MCF 10A (cell line): ENCODE measurements around the gene ITGB1. TPM values are rescaled to one million over a fixed set of nuclear protein-coding genes. Genes with fewer than 3 reads are reported as not detected.
"Not testable (repeated sequence)": the region's sequence is repeated elsewhere in the genome, so short reads cannot be mapped to it uniquely, and the experiment has no call there.

Source experiments
- BruUV-seq: library from RNA; stranded (reverse); fragments of 400-500 nt; replicated peaks from 2 replicates; lab custom pipeline; 2021; lab: Mats Ljungman, UMichigan
- CTCF ChIA-PET: fragments of 300-600 bp; sonication (Branson Sonifier 250); formaldehyde crosslinking; extraction: SDS; loops from one replicate; lab custom pipeline; 2021; ENCODE audit warnings: antibody characterized with exemption, inconsistent platforms; lab: Yijun Ruan, JAX
- POLR2A ChIA-PET: fragments of 300-600, 350-650 bp; sonication (Branson Sonifier 250); formaldehyde crosslinking; extraction: SDS; loops from one replicate; lab custom pipeline; 2020; ENCODE audit warnings: antibody characterized with exemption, inconsistent platforms; lab: Yijun Ruan, JAX
- DNase-seq: peaks from one replicate; pipeline ENCODE4 v3.0.0-alpha.2; 2018; ENCODE audit not compliant: unreplicated experiment
- H3K27ac Mint-ChIP-seq: one replicate; pipeline ENCODE4 v1.8.0; 2022; ENCODE audit warnings: mild to moderate bottlenecking, low read depth, mixed read lengths; ENCODE audit not compliant: unreplicated experiment
- H3K27me3 Mint-ChIP-seq: one replicate; pipeline ENCODE4 v1.8.0; 2022; ENCODE audit warnings: mixed read lengths; ENCODE audit not compliant: insufficient read depth, unreplicated experiment
- H3K36me3 Mint-ChIP-seq: one replicate; pipeline ENCODE4 v1.8.0; 2022; ENCODE audit warnings: mild to moderate bottlenecking, moderate library complexity, mixed read lengths; ENCODE audit not compliant: insufficient read depth, unreplicated experiment
- H3K4me1 Mint-ChIP-seq: one replicate; pipeline ENCODE4 v1.8.0; 2022; ENCODE audit warnings: mixed read lengths; ENCODE audit not compliant: insufficient read depth, unreplicated experiment
- H3K4me3 Mint-ChIP-seq: one replicate; pipeline ENCODE4 v1.8.0; 2022; ENCODE audit warnings: mild to moderate bottlenecking, moderate library complexity, mixed read lengths; ENCODE audit not compliant: unreplicated experiment
- H3K9me3 Mint-ChIP-seq: one replicate; pipeline ENCODE4 v1.8.0; 2022; ENCODE audit warnings: mixed read lengths; ENCODE audit not compliant: unreplicated experiment
- CTCF ChIP-seq: fragments of 200-600 bp; IDR thresholded peaks from one replicate; pipeline ENCODE4 v1.8.0; 2022; ENCODE audit warnings: antibody characterized with exemption, mild to moderate bottlenecking; ENCODE audit not compliant: unreplicated experiment
- intact Hi-C: fragments of 100-400 bp; cut with micrococcal nuclease; formaldehyde crosslinking; loops from 2 replicates; pipeline ENCODE4 v1.14.1; 2022
- total RNA-seq: library from RNA; stranded (reverse); gene quantifications from 2 replicates; pipeline ENCODE4 v1.2.3, GENCODE V29; 2022

The ITGB1 gene
- total RNA-seq, 1 experiment from 2014 or later, result 703 TPM

GRCh38 chr10:32979041-32979440 is 21.0 kb upstream of the ITGB1 start:
- Mint-ChIP-seq H3K36me3 (no peaks in the 10 kb centered on the region), H3K4me3 (no peak overlapping the region), H3K27ac (no peak overlapping the region), H3K27me3 (no peaks in the 10 kb centered on the region), H3K4me1 (peaks cover 33% of the 10 kb centered on the region), H3K9me3 (no peaks in the 10 kb centered on the region)
- no peak for DNase-seq
- TF ChIP-seq CTCF, result no peak
- no TSS peak for BruUV-seq
- intact Hi-C loops, result no loop called here
- POLR2A ChIA-PET, result interaction anchor here (2.1 to 10.3 kb wide), 5 partner anchors 19 to 50 kb away, joined by 6 to 335 read pairs (median 89); partner anchors contain the start of gene ITGB1
- CTCF ChIA-PET, result interaction anchor here (0.6 kb wide), 1 partner anchor 93 kb away, joined by 4 read pairs; no protein-coding TSS in a partner anchor

GRCh38 chr10:32977846-32978809 is 20.1 kb upstream of the ITGB1 start:
- H3K4me3 Mint-ChIP-seq, BruUV-seq, H3K9me3 Mint-ChIP-seq, H3K36me3 Mint-ChIP-seq, DNase-seq, CTCF ChIA-PET, intact Hi-C loops, H3K27ac Mint-ChIP-seq, H3K27me3 Mint-ChIP-seq: not testable (repeated sequence)
- POLR2A ChIA-PET, result interaction anchor here (6.8 to 10.3 kb wide), 3 partner anchors 23 to 40 kb away, joined by 89 to 335 read pairs (median 261); partner anchors contain the start of gene ITGB1
- H3K4me1 Mint-ChIP-seq, result peaks cover 26% of the 10 kb centered on the region

- no TSS peak for BruUV-seq
- Mint-ChIP-seq H3K4me1 (peaks cover 29% of the 10 kb centered on the region), H3K27ac (no peak overlapping the region), H3K27me3 (no peaks in the 10 kb centered on the region), H3K36me3 (no peaks in the 10 kb centered on the region), H3K4me3 (no peak overlapping the region), H3K9me3 (no peaks in the 10 kb centered on the region)
- no peak for DNase-seq
- TF ChIP-seq CTCF, result no peak
- intact Hi-C loops, result no loop called here
- ChIA-PET POLR2A (interaction anchor here (1.1 to 1.7 kb wide), 2 partner anchors 14 to 20 kb away, joined by 3 to 5 read pairs; no protein-coding TSS in a partner anchor), CTCF (no interaction called here)
Measured at GRCh38 chr10:32976338-32976737, 18.3 kb upstream of the ITGB1 start.

DNA sequence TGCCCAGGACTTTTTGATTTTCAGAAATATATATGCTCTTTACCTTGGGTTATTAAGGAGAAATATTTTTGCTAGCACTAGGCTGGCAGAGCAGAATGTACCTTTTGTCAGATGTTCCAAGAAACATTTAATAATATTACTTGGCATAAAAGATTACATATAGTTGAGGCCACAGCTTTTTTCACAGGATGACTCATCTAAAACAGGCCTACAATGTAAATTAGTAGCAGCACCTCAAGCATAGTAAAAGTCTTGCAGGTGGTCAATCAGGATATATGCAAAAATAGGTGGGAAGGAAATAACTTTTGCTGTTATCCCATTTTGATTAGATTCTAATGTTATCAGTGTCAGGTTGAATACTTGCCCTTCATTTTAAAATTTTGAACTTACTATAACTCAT is 14.9 kb upstream of the ITGB1 start:
- Mint-ChIP-seq H3K27ac (peak overlapping the region; percentile 2), H3K9me3 (no peaks in the 10 kb centered on the region), H3K27me3 (no peaks in the 10 kb centered on the region), H3K4me1 (peaks cover 26% of the 10 kb centered on the region), H3K4me3 (no peak overlapping the region), H3K36me3 (no peaks in the 10 kb centered on the region)
- intact Hi-C loops, result no loop called here
- POLR2A ChIA-PET, result interaction anchor here (1.4 to 3.8 kb wide), 6 partner anchors 8 to 32 kb away, joined by 4 to 44 read pairs (median 16); no protein-coding TSS in a partner anchor
- BruUV-seq, result no TSS peak
- no peak for TF ChIP-seq CTCF
- DNase-seq, result no peak
- CTCF ChIA-PET, result interaction anchor here (1.1 kb wide), 1 partner anchor 34 kb away, joined by 3 read pairs; no protein-coding TSS in a partner anchor
